HepG2 (cell line): ENCODE results near the gene TLE5. TPM values are rescaled to one million over a fixed set of nuclear protein-coding genes. Genes with fewer than 3 reads are reported as not detected.
A peak's percentile ranks its signal among the peaks of the same experiment; 100 is the strongest.

Experiments used
- AGO2 ChIP-seq: fragments of 200-400 bp; formaldehyde crosslinking; optimal IDR thresholded peaks from 2 replicates; pipeline ENCODE3; 2017; ENCODE audit warnings: mild to moderate bottlenecking, low read depth, low read length, moderate library complexity
- CBX2 ChIP-seq, 2 experiments: fragments of 200-600 bp in 1 of 2; sonication (generic); formaldehyde crosslinking in 1 of 2; IDR thresholded peaks; 2 replicates each; pipeline versions ENCODE4 v1.7.0 to v1.8.1; 2018 to 2022; ENCODE audit warnings: low read depth in 2 of 2, low read length in 1 of 2, mild to moderate bottlenecking in 1 of 2, missing genetic modification reagents in 1 of 2
- CENPX ChIP-seq: sonication (generic); formaldehyde crosslinking; IDR thresholded peaks from 2 replicates; pipeline ENCODE4 v1.9.0; 2021; ENCODE audit warnings: mild to moderate bottlenecking, missing genetic modification reagents, moderate library complexity
- CHCHD3 ChIP-seq: sonication (generic); formaldehyde crosslinking; IDR thresholded peaks from 2 replicates; pipeline ENCODE4 v1.8.0; 2022; ENCODE audit warnings: mild to moderate bottlenecking, missing genetic modification reagents, moderate library complexity
- HCFC1 ChIP-seq: fragments of 150-350 bp; IDR thresholded peaks from 2 replicates; pipeline ENCODE4 v1.6.1; 2014; ENCODE audit warnings: low read depth, low read length
- HNF1B ChIP-seq: sonication (generic); formaldehyde crosslinking; IDR thresholded peaks from 2 replicates; pipeline ENCODE4 v1.5.1; 2020; ENCODE audit warnings: mild to moderate bottlenecking, moderate library complexity, missing genetic modification reagents
- KLF6 ChIP-seq: IDR thresholded peaks from 2 replicates; pipeline ENCODE4 v1.8.0; 2016; ENCODE audit warnings: missing biosample characterization, missing genetic modification reagents
- LBX2 ChIP-seq: sonication (generic); formaldehyde crosslinking; IDR thresholded peaks from 2 replicates; pipeline ENCODE4 v1.5.0; 2020; ENCODE audit warnings: missing genetic modification reagents, mild to moderate bottlenecking, borderline replicate concordance
- LRRFIP1 ChIP-seq: sonication (generic); formaldehyde crosslinking; conservative IDR thresholded peaks from 2 replicates; pipeline ENCODE4 v1.4.0; 2020; ENCODE audit warnings: missing genetic modification reagents
- MYPOP ChIP-seq: sonication (generic); formaldehyde crosslinking; IDR thresholded peaks from 2 replicates; pipeline ENCODE4 v1.8.1; 2023; ENCODE audit warnings: mild to moderate bottlenecking, moderate library complexity, missing genetic modification reagents
- STAG1 ChIP-seq: sonication (generic); formaldehyde crosslinking; IDR thresholded peaks from 2 replicates; pipeline ENCODE4 v1.4.0; 2020; ENCODE audit warnings: missing genetic modification reagents
- TFDP1 ChIP-seq: IDR thresholded peaks from 2 replicates; pipeline ENCODE4 v1.6.1; 2016; ENCODE audit warnings: missing compliant biosample characterization, missing genetic modification reagents, borderline replicate concordance
- ZBTB7A ChIP-seq: sonication (generic); formaldehyde crosslinking; IDR thresholded peaks from 2 replicates; pipeline ENCODE4 v1.8.0; 2022; ENCODE audit warnings: mild to moderate bottlenecking, missing genetic modification reagents
- ZFP82 ChIP-seq: sonication (generic); formaldehyde crosslinking; IDR thresholded peaks from 2 replicates; pipeline ENCODE4 v1.5.1; 2020; ENCODE audit warnings: mild to moderate bottlenecking, missing genetic modification reagents, borderline replicate concordance
- ZKSCAN8 ChIP-seq: IDR thresholded peaks from 2 replicates; pipeline ENCODE4 v1.6.1; 2016; ENCODE audit warnings: borderline replicate concordance, missing genetic modification reagents, missing compliant biosample characterization
- ZNF101 ChIP-seq: sonication (generic); formaldehyde crosslinking; IDR thresholded peaks from 2 replicates; pipeline ENCODE4 v1.4.0; 2020; ENCODE audit warnings: mild to moderate bottlenecking, low read depth, missing genetic modification reagents, borderline replicate concordance
- ZNF180 ChIP-seq: sonication (generic); formaldehyde crosslinking; IDR thresholded peaks from 2 replicates; pipeline ENCODE4 v1.4.0; 2020; ENCODE audit warnings: low read depth, missing genetic modification reagents, borderline replicate concordance
- ZNF331 ChIP-seq: sonication (generic); formaldehyde crosslinking; IDR thresholded peaks from 2 replicates; pipeline ENCODE4 v1.4.0; 2020; ENCODE audit warnings: missing genetic modification reagents
- ZNF383 ChIP-seq: sonication (generic); formaldehyde crosslinking; IDR thresholded peaks from 2 replicates; pipeline ENCODE4 v1.4.0; 2020; ENCODE audit warnings: missing genetic modification reagents, mild to moderate bottlenecking, borderline replicate concordance
- ZNF576 ChIP-seq: sonication (generic); formaldehyde crosslinking; IDR thresholded peaks from 2 replicates; pipeline ENCODE4 v1.4.0; 2020; ENCODE audit warnings: mild to moderate bottlenecking, missing genetic modification reagents
- ZNF629 ChIP-seq: sonication (generic); formaldehyde crosslinking; conservative IDR thresholded peaks from 2 replicates; pipeline ENCODE4 v1.5.0; 2020; ENCODE audit warnings: missing genetic modification reagents
- ZNF761 ChIP-seq: sonication (generic); formaldehyde crosslinking; conservative IDR thresholded peaks from 2 replicates; pipeline ENCODE4 v1.4.0; 2020; ENCODE audit warnings: mild to moderate bottlenecking, missing genetic modification reagents
- ZNF776 ChIP-seq: sonication (generic); formaldehyde crosslinking; IDR thresholded peaks from 2 replicates; pipeline ENCODE4 v1.4.0; 2020; ENCODE audit warnings: mild to moderate bottlenecking, missing genetic modification reagents
- polyA plus RNA-seq, 8 experiments: library from polyadenylated mRNA; depleted of rRNA in 3 of 8; stranded (reverse) in 7 of 8; unstranded in 1 of 8; fragments of >200 nt; fragmentation: Illumina TruSeq in 4 of 8; extraction: Trizol in 4 of 8; gene quantifications; 2 replicates each; pipeline versions ENCODE4 v1.2.1 to v1.2.3, GENCODE V29; 2011 to 2016; ENCODE audit warnings: low read depth in 4 of 8, missing spikeins in 1 of 8, mixed read lengths in 1 of 8; ENCODE audit not compliant: insufficient read depth in 1 of 8
- total RNA-seq, 5 experiments: library from RNA; depleted of rRNA; stranded (reverse); fragments of >200 nt; fragmentation: Illumina TruSeq; extraction: Trizol; gene quantifications; 2 replicates each; pipeline ENCODE4 v1.2.3, GENCODE V29; 2016; ENCODE audit warnings: low read depth in 1 of 5

TLE5 gene
- total and polyA plus RNA-seq, 2 of the 13 experiments (the other 11 are each of a cell fraction or from before 2014, with no cell fraction given), result 62.8 to 189 TPM

GRCh38 chr19:3035542-3036118 is 26.7 kb downstream of the TLE5 start (continued):
- TF ChIP-seq MYPOP (CRISPR knock-in tag) (0 out of 2 replicates have a peak, but pooled peaks have one; percentile 9), CBX2 (IDR thresholded peaks at IDR 0.05; ENCODE audit: low read depth, low read length) (no peak), CBX2 (CRISPR knock-in tag; IDR thresholded peaks at IDR 0.05; ENCODE audit: low read depth) (no peak), ZNF761 (CRISPR knock-in tag) (no peak), CENPX (CRISPR knock-in tag) (no peak), HCFC1 (no peak), ZNF629 (CRISPR knock-in tag) (peak; percentile 95), ZNF180 (CRISPR knock-in tag) (no peak), ZNF383 (peak; percentile 67; the same call in 1 of the 2 replicates), TFDP1 (CRISPR knock-in tag) (no peak; the same call in 1 of the 2 replicates), ZFP82 (CRISPR knock-in tag) (no peak), HNF1B (CRISPR knock-in tag) (peak; percentile 69), ZNF331 (CRISPR knock-in tag) (no peak), CHCHD3 (no peak), KLF6 (CRISPR knock-in tag) (no peak), ZBTB7A (CRISPR knock-in tag) (peak; percentile 51; the same call in 1 of the 2 replicates), ZNF776 (CRISPR knock-in tag) (no peak), ZNF101 (no peak), LRRFIP1 (no peak), LBX2 (CRISPR knock-in tag) (0 out of 2 replicates have a peak, but pooled peaks have one; percentile 11), AGO2 (no peak), ZKSCAN8 (CRISPR knock-in tag) (no peak), ZNF576 (no peak), STAG1 (no peak)
